Activated naive CD4-positive, alpha-beta T cell treated with anti-CD3 and anti-CD28 coated beads for 36 hours (primary cell): ENCODE data around the gene KRTAP20-3. TPM values are rescaled to one million over a fixed set of nuclear protein-coding genes. Genes with fewer than 3 reads are reported as not detected.

Experiments
- CTCF ChIA-PET: fragments of 350-600 bp; sonication (Branson Sonifier 250); formaldehyde crosslinking; loops from one replicate; lab custom pipeline; 2021; ENCODE audit warnings: antibody characterized with exemption; lab: Charles Lee
- DNase-seq: peaks from one replicate; pipeline ENCODE4 v3.0.0-alpha.2; 2020
- H3K27ac Mint-ChIP-seq: one replicate; pipeline ENCODE4 v1.8.0; 2021; ENCODE audit warnings: mild to moderate bottlenecking, mixed read lengths
- H3K27me3 Mint-ChIP-seq: one replicate; pipeline ENCODE4 v1.8.0; 2021; ENCODE audit warnings: low read depth, mixed read lengths
- H3K36me3 Mint-ChIP-seq: one replicate; pipeline ENCODE4 v1.8.0; 2021; ENCODE audit warnings: low read depth, mixed read lengths
- H3K4me1 Mint-ChIP-seq: one replicate; pipeline ENCODE4 v1.8.0; 2021; ENCODE audit warnings: low read depth, mixed read lengths
- H3K4me3 Mint-ChIP-seq: one replicate; pipeline ENCODE4 v1.8.0; 2021; ENCODE audit warnings: mild to moderate bottlenecking, moderate library complexity, mixed read lengths
- H3K9me3 Mint-ChIP-seq: one replicate; pipeline ENCODE4 v1.8.0; 2021; ENCODE audit warnings: mixed read lengths
- intact Hi-C: fragments of 100-400 bp; cut with micrococcal nuclease; formaldehyde crosslinking; loops from one replicate; pipeline ENCODE4 v1.15.1; 2023
- total RNA-seq, 2 experiments: library from RNA; stranded (reverse); gene quantifications; one replicate each; pipeline ENCODE4 v1.2.3, GENCODE V29; 2021

The KRTAP20-3 gene
- total RNA-seq, 2 experiments from 2014 or later, result not detected

DNA sequence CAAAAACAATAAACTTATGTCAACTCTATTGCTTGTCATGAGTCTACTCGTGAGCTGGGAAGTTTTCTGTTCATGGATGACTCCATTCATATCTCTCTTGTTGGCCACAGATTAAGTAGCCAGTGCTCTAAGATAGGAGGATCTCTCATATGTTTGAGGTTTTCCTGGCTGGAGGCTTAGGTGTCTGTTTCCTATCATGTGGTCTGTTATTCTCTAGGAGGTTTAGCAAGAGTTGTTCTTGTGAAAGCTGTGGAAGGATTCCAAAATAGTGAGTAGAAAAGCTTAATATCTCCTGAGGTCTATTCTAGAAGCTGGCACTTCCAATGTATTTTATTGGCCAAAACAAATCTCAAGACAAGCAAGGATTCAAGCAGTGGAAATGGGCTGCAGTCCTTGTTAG, 13.5 kb upstream of the KRTAP20-3 start:
- no peaks in the 10 kb centered on the region for H3K4me1 Mint-ChIP-seq
- no peaks in the 10 kb centered on the region for H3K36me3 Mint-ChIP-seq
- no peak overlapping the region for H3K27ac Mint-ChIP-seq
- CTCF ChIA-PET, result no interaction called here
- no peaks in the 10 kb centered on the region for H3K27me3 Mint-ChIP-seq
- intact Hi-C loops, result no loop called here
- H3K4me3 Mint-ChIP-seq, result no peak overlapping the region
- H3K9me3 Mint-ChIP-seq, result no peaks in the 10 kb centered on the region
- DNase-seq, result no peak

- no peak for DNase-seq
- H3K4me1 Mint-ChIP-seq, result no peaks in the 10 kb centered on the region
- H3K4me3 Mint-ChIP-seq, result no peak within 1 kb of the TSS
- intact Hi-C loops, result no loop called here
- no peaks in the 10 kb centered on the region for H3K27me3 Mint-ChIP-seq
- H3K27ac Mint-ChIP-seq, result no peak within 1 kb of the TSS
- CTCF ChIA-PET, result no interaction called here
- H3K36me3 Mint-ChIP-seq, result no peaks in the 10 kb centered on the region
- H3K9me3 Mint-ChIP-seq, result no peaks in the 10 kb centered on the region
Observed at GRCh38 chr21:30634906-30635305, 7.8 kb upstream of the KRTAP20-3 start, which contains the start of gene KRTAP20-2. TSS of gene KRTAP20-2 (plus strand) at chr21:30635206. CDS start at chr21:30635264, 58 bp downstream.

GRCh38 chr21:30638686-30639085, 4.0 kb upstream of the KRTAP20-3 start:
- Mint-ChIP-seq H3K4me3 (no peak overlapping the region), H3K36me3 (no peaks in the 10 kb centered on the region), H3K27ac (no peak overlapping the region), H3K4me1 (no peaks in the 10 kb centered on the region), H3K9me3 (no peaks in the 10 kb centered on the region), H3K27me3 (no peaks in the 10 kb centered on the region)
- DNase-seq, result no peak
- CTCF ChIA-PET, result no interaction called here
- intact Hi-C loops, result no loop called here

- DNase-seq, result no peak
- H3K4me3 Mint-ChIP-seq, result no peak overlapping the region
- H3K27me3 Mint-ChIP-seq, result no peaks in the 10 kb centered on the region
- H3K36me3 Mint-ChIP-seq, result no peaks in the 10 kb centered on the region
- intact Hi-C loops, result no loop called here
- H3K4me1 Mint-ChIP-seq, result no peaks in the 10 kb centered on the region
- H3K9me3 Mint-ChIP-seq, result peaks cover 2% of the 10 kb centered on the region
- CTCF ChIA-PET, result no interaction called here
- no peak overlapping the region for H3K27ac Mint-ChIP-seq
Observed at GRCh38 chr21:30646904-30647414, 4.3 kb downstream of the KRTAP20-3 start.

- no peak for DNase-seq
- Mint-ChIP-seq H3K9me3 (peaks cover 2% of the 10 kb centered on the region), H3K4me3 (no peak overlapping the region), H3K27ac (no peak overlapping the region), H3K36me3 (no peaks in the 10 kb centered on the region), H3K4me1 (no peaks in the 10 kb centered on the region), H3K27me3 (no peaks in the 10 kb centered on the region)
- CTCF ChIA-PET, result no interaction called here
- intact Hi-C loops, result no loop called here
Observed at GRCh38 chr21:30652891-30653290, 10.2 kb downstream of the KRTAP20-3 start.

DNA sequence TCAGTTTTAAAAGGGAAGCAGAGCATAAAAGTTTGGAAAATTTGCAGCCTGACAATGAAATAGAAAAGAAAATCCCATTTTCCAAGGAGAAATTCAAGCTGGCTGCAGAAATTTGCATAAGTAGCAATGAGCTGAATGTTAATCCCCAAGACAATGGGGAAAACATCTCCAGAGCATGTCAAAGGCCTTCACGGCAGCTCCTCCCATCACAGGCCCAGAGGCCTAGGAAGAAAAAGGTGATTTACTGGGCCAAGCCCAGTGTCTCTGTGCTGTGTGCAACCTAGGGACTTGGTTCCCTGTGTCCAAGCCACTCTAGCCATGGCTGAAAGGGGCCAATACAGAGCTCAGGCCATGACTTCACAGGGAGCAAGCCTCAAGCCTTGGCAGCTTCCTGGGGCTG, 26.1 kb downstream of the KRTAP20-3 start:
- CTCF ChIA-PET, result no interaction called here
- H3K36me3 Mint-ChIP-seq, result no peaks in the 10 kb centered on the region
- H3K27ac Mint-ChIP-seq, result no peak overlapping the region
- no peak for DNase-seq
- H3K9me3 Mint-ChIP-seq, result no peaks in the 10 kb centered on the region
- intact Hi-C loops, result no loop called here
- no peaks in the 10 kb centered on the region for H3K4me1 Mint-ChIP-seq
- H3K27me3 Mint-ChIP-seq, result peaks cover 4% of the 10 kb centered on the region
- no peak overlapping the region for H3K4me3 Mint-ChIP-seq

- no peak overlapping the region for H3K4me3 Mint-ChIP-seq
- no peak for DNase-seq
- CTCF ChIA-PET, result no interaction called here
- peaks cover 4% of the 10 kb centered on the region for H3K27me3 Mint-ChIP-seq
- intact Hi-C loops, result no loop called here
- H3K27ac Mint-ChIP-seq, result no peak overlapping the region
- H3K36me3 Mint-ChIP-seq, result no peaks in the 10 kb centered on the region
- peaks cover 2% of the 10 kb centered on the region for H3K9me3 Mint-ChIP-seq
- no peaks in the 10 kb centered on the region for H3K4me1 Mint-ChIP-seq
Observed at GRCh38 chr21:30672985-30673650, 30.5 kb downstream of the KRTAP20-3 start.

- H3K9me3 Mint-ChIP-seq, result peaks cover 2% of the 10 kb centered on the region
- CTCF ChIA-PET, result no interaction called here
- H3K4me3 Mint-ChIP-seq, result no peak overlapping the region
- no peaks in the 10 kb centered on the region for H3K36me3 Mint-ChIP-seq
- intact Hi-C loops, result no loop called here
- no peaks in the 10 kb centered on the region for H3K4me1 Mint-ChIP-seq
- no peak overlapping the region for H3K27ac Mint-ChIP-seq
- DNase-seq, result no peak
- peaks cover 2% of the 10 kb centered on the region for H3K27me3 Mint-ChIP-seq
Observed at GRCh38 chr21:30674312-30674711, 31.6 kb downstream of the KRTAP20-3 start.

DNA sequence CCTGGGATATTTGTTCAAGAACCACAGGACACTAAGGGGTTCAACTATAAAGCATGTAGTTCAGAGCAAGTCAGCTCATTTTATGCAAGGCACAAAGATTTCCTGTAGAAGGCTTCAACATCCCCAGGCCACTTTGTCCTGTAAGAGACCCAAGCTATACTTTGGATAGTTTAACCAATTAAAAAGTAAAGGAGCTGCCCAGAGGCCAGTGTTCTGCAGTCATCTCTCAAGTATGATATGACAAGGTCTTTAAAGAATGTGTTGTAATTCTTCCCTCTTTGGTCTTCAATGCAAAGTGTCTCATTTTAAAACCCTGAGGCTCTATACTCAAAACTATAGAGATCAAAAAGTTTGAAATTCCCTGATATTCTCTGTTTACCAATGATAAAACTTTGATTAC, 34.1 kb downstream of the KRTAP20-3 start:
- no peaks in the 10 kb centered on the region for H3K36me3 Mint-ChIP-seq

DNA sequence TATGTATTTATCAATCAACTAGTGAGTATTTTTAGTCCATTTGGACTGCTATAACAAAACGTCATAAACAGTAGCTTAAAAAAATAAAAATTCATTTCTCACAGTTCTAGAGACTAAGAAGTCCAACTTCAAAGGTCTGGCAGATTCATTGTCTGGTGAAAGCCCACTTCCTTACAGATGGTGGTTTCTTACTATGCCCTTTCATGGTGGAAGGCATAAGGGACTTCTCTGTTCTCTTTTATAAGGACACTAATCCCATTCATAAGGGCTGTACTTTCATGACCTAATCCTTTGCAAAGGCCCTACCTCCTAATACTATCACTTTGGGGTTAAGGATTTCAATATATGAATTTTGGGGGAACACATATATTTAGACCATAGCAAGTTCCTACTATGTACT, 37.9 kb downstream of the KRTAP20-3 start:
- CTCF ChIA-PET, result no interaction called here
- H3K4me3 Mint-ChIP-seq, result no peak overlapping the region
- H3K27me3 Mint-ChIP-seq, result no peaks in the 10 kb centered on the region
- no peak for DNase-seq
- H3K27ac Mint-ChIP-seq, result no peak overlapping the region
- H3K4me1 Mint-ChIP-seq, result no peaks in the 10 kb centered on the region
- no peaks in the 10 kb centered on the region for H3K9me3 Mint-ChIP-seq
- no peaks in the 10 kb centered on the region for H3K36me3 Mint-ChIP-seq
- intact Hi-C loops, result no loop called here

More for the DNA sequence above, 34.1 kb downstream of the KRTAP20-3 start:
- H3K4me1 Mint-ChIP-seq, result no peaks in the 10 kb centered on the region
- no peak for DNase-seq
- CTCF ChIA-PET, result interaction anchor here (0.6 kb wide), 1 partner anchor 55 kb away, joined by 3 read pairs; no protein-coding TSS in a partner anchor
- intact Hi-C loops, result no loop called here
- H3K27me3 Mint-ChIP-seq, result no peaks in the 10 kb centered on the region
- no peak overlapping the region for H3K27ac Mint-ChIP-seq
- no peak overlapping the region for H3K4me3 Mint-ChIP-seq
- H3K9me3 Mint-ChIP-seq, result peaks cover 2% of the 10 kb centered on the region

- intact Hi-C loops, result no loop called here
- Mint-ChIP-seq H3K9me3 (no peaks in the 10 kb centered on the region), H3K27me3 (no peaks in the 10 kb centered on the region), H3K36me3 (no peaks in the 10 kb centered on the region), H3K4me3 (no peak overlapping the region), H3K4me1 (no peaks in the 10 kb centered on the region), H3K27ac (no peak overlapping the region)
- CTCF ChIA-PET, result no interaction called here
- DNase-seq, result no peak
Observed at GRCh38 chr21:30684506-30684905, 41.8 kb downstream of the KRTAP20-3 start.

GRCh38 chr21:30689822-30690221, 47.2 kb downstream of the KRTAP20-3 start:
- Mint-ChIP-seq H3K9me3 (no peaks in the 10 kb centered on the region), H3K4me3 (no peak overlapping the region), H3K4me1 (no peaks in the 10 kb centered on the region), H3K27ac (no peak overlapping the region), H3K27me3 (no peaks in the 10 kb centered on the region), H3K36me3 (no peaks in the 10 kb centered on the region)
- CTCF ChIA-PET, result no interaction called here
- no peak for DNase-seq
- intact Hi-C loops, result no loop called here
